ENCODE measurements around the gene GALNT4.

DNA sequence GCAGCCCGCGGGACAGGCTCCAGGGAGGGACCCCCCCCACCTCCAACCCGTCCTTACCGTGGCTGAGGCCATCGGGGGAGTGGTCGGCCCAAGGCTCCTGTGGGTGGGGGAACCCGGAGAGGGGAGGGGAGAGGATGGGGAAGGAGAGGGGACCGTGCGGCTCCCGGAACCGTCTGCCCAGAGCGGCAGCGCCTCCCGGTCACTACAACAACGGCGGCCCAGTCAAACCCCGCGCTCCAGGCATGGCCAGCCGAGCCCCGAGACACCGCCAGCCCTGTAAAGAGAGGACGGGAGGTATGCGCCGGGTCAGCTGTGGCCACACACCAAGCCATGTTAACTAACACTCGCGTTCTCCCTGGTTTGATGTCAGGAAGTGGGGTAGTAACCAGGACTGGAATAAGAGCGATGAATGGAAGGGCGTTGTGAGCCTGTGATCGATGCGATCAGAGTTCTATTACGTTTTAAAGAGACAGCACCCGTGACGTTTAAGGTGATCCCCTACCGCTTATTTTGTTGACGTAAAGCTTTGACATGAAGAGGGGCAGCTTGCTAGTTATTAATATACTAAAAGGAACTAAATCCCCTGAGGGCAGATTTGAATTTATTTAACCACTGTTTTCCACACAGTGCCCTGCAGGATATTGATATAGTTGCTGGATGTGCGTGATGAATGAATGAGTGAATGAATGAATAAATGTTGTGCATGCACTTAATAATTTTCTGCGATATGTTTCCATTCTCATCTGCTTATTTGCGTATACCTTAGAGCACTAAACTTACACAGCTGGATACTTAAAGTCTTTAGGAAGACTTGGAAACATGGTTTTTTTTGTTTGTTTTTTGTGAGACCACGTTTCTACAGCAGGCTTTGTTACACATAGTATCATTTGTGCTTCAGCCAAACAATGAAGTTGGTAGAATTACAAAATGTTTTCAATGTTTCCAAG lies 1.5 kb upstream of the GALNT4 start, which contains the start of gene POC1B:
- TF ChIP-seq, protein P1, sequence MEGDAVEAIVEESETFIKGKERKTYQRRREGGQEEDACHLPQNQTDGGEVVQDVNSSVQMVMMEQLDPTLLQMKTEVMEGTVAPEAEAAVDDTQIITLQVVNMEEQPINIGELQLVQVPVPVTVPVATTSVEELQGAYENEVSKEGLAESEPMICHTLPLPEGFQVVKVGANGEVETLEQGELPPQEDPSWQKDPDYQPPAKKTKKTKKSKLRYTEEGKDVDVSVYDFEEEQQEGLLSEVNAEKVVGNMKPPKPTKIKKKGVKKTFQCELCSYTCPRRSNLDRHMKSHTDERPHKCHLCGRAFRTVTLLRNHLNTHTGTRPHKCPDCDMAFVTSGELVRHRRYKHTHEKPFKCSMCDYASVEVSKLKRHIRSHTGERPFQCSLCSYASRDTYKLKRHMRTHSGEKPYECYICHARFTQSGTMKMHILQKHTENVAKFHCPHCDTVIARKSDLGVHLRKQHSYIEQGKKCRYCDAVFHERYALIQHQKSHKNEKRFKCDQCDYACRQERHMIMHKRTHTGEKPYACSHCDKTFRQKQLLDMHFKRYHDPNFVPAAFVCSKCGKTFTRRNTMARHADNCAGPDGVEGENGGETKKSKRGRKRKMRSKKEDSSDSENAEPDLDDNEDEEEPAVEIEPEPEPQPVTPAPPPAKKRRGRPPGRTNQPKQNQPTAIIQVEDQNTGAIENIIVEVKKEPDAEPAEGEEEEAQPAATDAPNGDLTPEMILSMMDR (IDR thresholded peaks at IDR 0.05; ENCODE audit: low read depth, low read length) = no peak
- TF ChIP-seq EZH2phosphoT487 (IDR thresholded peaks at IDR 0.05; ENCODE audit: low read depth) = no peak

Measured in OCI-LY3 (cell line).